ENCODE data around the gene PARD3. TPM values are rescaled to one million over a fixed set of nuclear protein-coding genes. Genes with fewer than 3 reads are reported as not detected.
A peak's percentile ranks its signal among the peaks of the same experiment; 100 is the strongest.
"Not testable (repeated sequence)": the region's sequence is repeated elsewhere in the genome, so short reads cannot be mapped to it uniquely, and the experiment has no call there.

PARD3 gene
- total RNA-seq, 1 donor from 2014 or later: 35.4 TPM

GRCh38 chr10:34742456-34742855, 72.6 kb downstream of the PARD3 start:
- Histone ChIP-seq H3K4me2 (ENCODE audit: low read length) (peak overlapping the region; percentile 9), H3K4me3 (ENCODE audit: insufficient read depth, low read depth, low read length) (no peak overlapping the region), H3K9me3 (ENCODE audit: insufficient read depth, low read depth, low read length) (no peaks in the 10 kb centered on the region), H4K20me1 (ENCODE audit: insufficient read depth, low read length) (peaks cover 49% of the 10 kb centered on the region), H3K27ac (ENCODE audit: low read depth, low read length) (no peak overlapping the region), H3K36me3 (ENCODE audit: insufficient read depth, low read length) (no peaks in the 10 kb centered on the region), H2AFZ (ENCODE audit: low read depth, low read length) (no peak overlapping the region), H3K4me1 (ENCODE audit: insufficient read depth, low read length) (peaks cover 19% of the 10 kb centered on the region), H3K79me2 (ENCODE audit: insufficient read depth, low read length) (peaks cover 57% of the 10 kb centered on the region), H3K9ac (ENCODE audit: low read length) (no peak overlapping the region), H3K27me3 (ENCODE audit: insufficient read depth, low read length) (no peaks in the 10 kb centered on the region)
- DNase-seq (ENCODE audit: low read depth) (peak; percentile 55), FAIRE-seq (no peak)
- H3K9me3 Mint-ChIP-seq (ENCODE audit: unreplicated experiment): no peaks in the 10 kb centered on the region
- H3K27ac Mint-ChIP-seq (ENCODE audit: unreplicated experiment): no peak overlapping the region
- no peak for TF ChIP-seq CTCF (IDR thresholded peaks at IDR 0.05; ENCODE audit: insufficient read depth, low read depth, low read length)
- TF ChIP-seq EZH2 (IDR thresholded peaks at IDR 0.05; ENCODE audit: insufficient read depth, low read length): no peak
- H3K4me1 Mint-ChIP-seq (ENCODE audit: low read depth, unreplicated experiment): peaks cover 20% of the 10 kb centered on the region
- no peak overlapping the region for H3K4me3 Mint-ChIP-seq (ENCODE audit: unreplicated experiment)
- H3K27me3 Mint-ChIP-seq (ENCODE audit: low read depth, unreplicated experiment): no peaks in the 10 kb centered on the region
- H3K36me3 Mint-ChIP-seq (ENCODE audit: low read depth, unreplicated experiment): no peaks in the 10 kb centered on the region

DNA sequence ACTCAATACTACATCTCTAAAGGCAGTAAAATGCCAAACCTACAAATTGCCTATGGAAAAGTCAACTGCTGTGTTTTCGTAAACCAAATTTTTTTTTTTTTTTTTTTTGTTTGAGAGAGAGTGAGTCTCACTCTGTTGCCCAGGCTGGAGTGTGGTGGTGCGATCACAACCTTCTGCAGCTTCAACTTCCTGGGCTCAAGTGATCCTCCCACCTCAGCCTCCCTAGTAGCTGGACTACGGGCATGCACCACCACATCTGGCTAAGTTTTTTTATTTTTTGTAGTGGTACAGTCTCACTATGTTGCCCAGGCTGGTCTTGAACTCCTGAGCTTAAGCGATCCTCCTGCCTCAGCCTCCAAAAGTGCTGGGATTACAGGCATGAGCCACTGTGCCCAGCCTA, 74.0 kb downstream of the PARD3 start:
- H3K27me3 ChIP-seq (ENCODE audit: insufficient read depth, low read length); FAIRE-seq; H2AFZ ChIP-seq (ENCODE audit: low read depth, low read length); H3K27me3 Mint-ChIP-seq (ENCODE audit: low read depth, unreplicated experiment); DNase-seq (ENCODE audit: low read depth); H3K36me3 ChIP-seq (ENCODE audit: insufficient read depth, low read length); H3K4me2 ChIP-seq (ENCODE audit: low read length); H3K9me3 ChIP-seq (ENCODE audit: insufficient read depth, low read depth, low read length); H3K27ac Mint-ChIP-seq (ENCODE audit: unreplicated experiment); H3K36me3 Mint-ChIP-seq (ENCODE audit: low read depth, unreplicated experiment); H3K9ac ChIP-seq (ENCODE audit: low read length); H3K9me3 Mint-ChIP-seq (ENCODE audit: unreplicated experiment); H3K27ac ChIP-seq (ENCODE audit: low read depth, low read length); H3K4me3 ChIP-seq (ENCODE audit: insufficient read depth, low read depth, low read length); H3K4me3 Mint-ChIP-seq (ENCODE audit: unreplicated experiment): not testable (repeated sequence)
- H4K20me1 ChIP-seq (ENCODE audit: insufficient read depth, low read length): peaks cover 54% of the 10 kb centered on the region
- H3K4me1 ChIP-seq (ENCODE audit: insufficient read depth, low read length): peaks cover 19% of the 10 kb centered on the region
- H3K4me1 Mint-ChIP-seq (ENCODE audit: low read depth, unreplicated experiment): peaks cover 16% of the 10 kb centered on the region
- peaks cover 58% of the 10 kb centered on the region for H3K79me2 ChIP-seq (ENCODE audit: insufficient read depth, low read length)

DNA sequence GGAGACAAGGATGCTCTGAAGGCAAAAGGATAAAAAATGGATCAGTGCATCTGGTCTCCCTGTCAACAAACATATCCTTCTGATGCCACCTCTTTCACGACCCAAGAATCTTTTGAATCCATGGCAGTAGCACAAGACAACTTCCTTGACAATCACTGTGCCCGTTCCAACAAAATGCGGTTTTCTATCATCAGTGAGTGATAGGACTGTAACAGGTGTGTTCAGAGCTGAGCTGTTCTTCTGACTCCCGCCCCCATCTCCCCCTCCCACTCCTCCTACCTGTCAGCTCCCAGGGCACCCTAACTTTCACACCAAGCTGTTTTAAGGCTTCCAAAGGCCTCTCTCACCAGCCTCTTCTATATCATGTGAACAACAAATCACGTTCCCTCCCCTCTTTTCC, 74.8 kb downstream of the PARD3 start:
- H4K20me1 ChIP-seq (ENCODE audit: insufficient read depth, low read length): peaks cover 51% of the 10 kb centered on the region
- no peaks in the 10 kb centered on the region for H3K36me3 Mint-ChIP-seq (ENCODE audit: low read depth, unreplicated experiment)
- no peak for TF ChIP-seq EZH2 (IDR thresholded peaks at IDR 0.05; ENCODE audit: insufficient read depth, low read length)
- no peak for TF ChIP-seq CTCF (IDR thresholded peaks at IDR 0.05; ENCODE audit: insufficient read depth, low read depth, low read length)
- H2AFZ ChIP-seq (ENCODE audit: low read depth, low read length): peak overlapping the region; percentile 62
- no peak overlapping the region for H3K27ac Mint-ChIP-seq (ENCODE audit: unreplicated experiment)
- H3K4me1 Mint-ChIP-seq (ENCODE audit: low read depth, unreplicated experiment): peaks cover 16% of the 10 kb centered on the region
- H3K4me3 ChIP-seq (ENCODE audit: insufficient read depth, low read depth, low read length): peak overlapping the region; percentile 39
- H3K27ac ChIP-seq (ENCODE audit: low read depth, low read length): peak overlapping the region; percentile 10
- no peaks in the 10 kb centered on the region for H3K27me3 Mint-ChIP-seq (ENCODE audit: low read depth, unreplicated experiment)
- no peaks in the 10 kb centered on the region for H3K36me3 ChIP-seq (ENCODE audit: insufficient read depth, low read length)
- H3K4me1 ChIP-seq (ENCODE audit: insufficient read depth, low read length): peaks cover 19% of the 10 kb centered on the region
- H3K79me2 ChIP-seq (ENCODE audit: insufficient read depth, low read length): peaks cover 60% of the 10 kb centered on the region
- H3K9me3 Mint-ChIP-seq (ENCODE audit: unreplicated experiment): no peaks in the 10 kb centered on the region
- DNase-seq (ENCODE audit: low read depth) (no peak), FAIRE-seq (no peak)
- peak overlapping the region; percentile 82 for H3K4me2 ChIP-seq (ENCODE audit: low read length)
- H3K9ac ChIP-seq (ENCODE audit: low read length): peak overlapping the region; percentile 53
- H3K27me3 ChIP-seq (ENCODE audit: insufficient read depth, low read length): no peaks in the 10 kb centered on the region
- H3K9me3 ChIP-seq (ENCODE audit: insufficient read depth, low read depth, low read length): no peaks in the 10 kb centered on the region
- H3K4me3 Mint-ChIP-seq (ENCODE audit: unreplicated experiment): peak overlapping the region; percentile 75

Measured in astrocyte (in vitro differentiated cells and primary cell).